ENCODE measurements around the gene GALNT17.
"Not testable (repeated sequence)": the region's sequence is repeated elsewhere in the genome, so short reads cannot be mapped to it uniquely, and the experiment has no call there.

GALNT17 gene

DNA sequence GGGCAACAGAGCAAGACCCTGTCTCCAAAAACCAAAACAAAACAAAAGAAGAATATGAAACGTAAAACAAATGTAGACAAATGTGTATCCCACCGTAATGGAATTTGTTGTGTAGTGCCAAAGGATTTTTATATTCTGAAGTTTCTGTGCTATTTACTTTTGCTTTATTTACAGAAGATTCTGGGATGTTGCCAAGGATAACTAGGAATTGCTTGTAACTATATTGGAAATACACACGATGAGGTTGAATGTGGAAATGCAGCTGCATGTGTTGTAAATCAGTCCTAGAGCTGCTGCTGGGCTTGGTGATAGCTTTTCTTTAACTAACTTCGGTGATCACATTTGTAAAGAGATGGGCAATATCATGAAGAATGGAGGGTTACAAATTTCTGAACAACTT, 39.5 kb downstream of the GALNT17 start:
- no peak for DNase-seq

- no peak for DNase-seq
Observed at GRCh38 chr7:71173955-71174354, 42.0 kb downstream of the GALNT17 start.

DNA sequence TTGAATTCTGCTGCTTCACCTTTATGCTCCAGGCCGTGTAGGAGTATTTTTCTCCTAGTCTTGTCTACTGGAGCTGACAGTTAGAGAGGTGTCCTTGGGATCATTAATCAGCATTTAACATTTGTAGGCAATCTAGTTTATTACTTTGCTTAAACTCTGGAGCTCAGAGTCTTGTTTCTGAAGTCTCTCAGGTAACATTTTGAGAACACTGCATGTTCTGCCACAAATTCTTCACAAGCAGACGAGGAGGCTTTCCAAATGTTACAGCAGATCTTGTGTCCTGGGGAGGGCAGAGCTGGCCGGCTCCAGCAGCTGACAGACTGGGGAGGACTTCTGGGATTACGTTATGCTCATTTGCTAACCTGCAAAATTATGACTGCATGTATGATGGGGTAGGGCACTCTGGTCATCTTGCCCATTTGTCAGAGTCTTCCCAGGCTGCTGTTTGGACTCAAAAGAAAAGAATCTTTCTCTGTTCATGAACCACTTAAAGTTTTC, 50.5 kb downstream of the GALNT17 start:
- DNase-seq = no peak

GRCh38 chr7:71184136-71184535, 52.2 kb downstream of the GALNT17 start:
- no peak for DNase-seq

- DNase-seq = no peak
Observed at GRCh38 chr7:71184609-71185008, 52.7 kb downstream of the GALNT17 start.

DNA sequence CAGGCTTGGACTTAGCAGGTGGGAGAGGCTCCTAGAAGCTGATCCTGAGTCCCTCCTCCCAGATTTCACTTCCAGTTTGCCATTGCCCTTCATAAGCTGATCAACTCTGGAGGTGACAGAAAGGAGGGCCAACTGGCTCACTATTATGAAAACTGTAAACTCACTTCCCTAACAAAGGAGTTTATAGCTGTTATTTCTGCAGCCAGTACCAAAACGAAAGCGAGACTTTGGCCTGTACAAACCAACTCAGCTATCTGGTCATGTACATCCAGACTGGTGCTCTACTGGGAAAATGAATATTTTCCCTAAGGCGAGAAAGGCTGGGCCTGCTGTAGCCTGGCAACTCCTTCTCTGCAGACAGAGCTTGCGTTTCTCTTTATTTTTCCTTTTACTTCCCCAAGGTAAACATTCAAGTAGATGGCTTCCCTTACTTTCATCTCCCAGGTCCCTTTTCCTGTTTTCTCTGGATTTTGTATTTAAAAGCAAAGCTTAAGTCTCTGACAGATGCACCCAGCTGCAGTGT, 54.7 kb downstream of the GALNT17 start:
- DNase-seq = no peak

- no peak for DNase-seq
Observed at GRCh38 chr7:71191771-71192170, 59.8 kb downstream of the GALNT17 start.

DNA sequence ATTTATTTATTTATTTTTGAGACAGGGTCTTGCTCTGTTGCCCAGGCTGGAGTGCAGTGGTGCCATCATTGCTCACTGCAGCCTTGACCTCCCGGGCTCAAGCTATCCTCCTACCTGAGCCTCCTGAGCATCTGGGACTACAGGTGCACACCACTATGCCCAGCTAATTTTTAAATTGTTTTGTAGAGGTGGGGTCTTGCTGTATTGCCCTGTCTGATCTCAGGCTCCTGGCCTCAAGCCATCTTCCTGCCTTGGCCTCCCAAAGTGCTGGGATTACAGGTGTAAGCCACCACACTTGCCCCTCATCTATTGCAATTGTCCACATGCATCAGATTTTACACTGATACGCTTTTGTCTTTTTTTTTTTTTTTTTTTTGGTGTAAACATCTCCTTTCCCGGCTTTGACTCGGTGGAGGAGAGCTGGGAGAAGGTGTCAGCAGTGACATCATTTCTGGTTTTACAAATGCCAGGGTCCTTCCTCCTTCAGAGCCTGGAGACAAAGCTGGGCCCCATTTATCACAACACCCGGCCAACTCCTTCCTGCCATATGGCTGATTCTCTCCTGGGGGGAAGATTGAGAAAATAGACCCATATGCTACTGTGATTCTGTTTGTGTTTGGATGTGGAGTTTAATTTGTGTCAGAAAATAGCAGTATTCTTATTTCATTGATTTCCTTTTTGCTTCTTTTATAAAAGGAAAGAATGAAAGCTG, 61.3 kb downstream of the GALNT17 start:
- no peak for DNase-seq

DNA sequence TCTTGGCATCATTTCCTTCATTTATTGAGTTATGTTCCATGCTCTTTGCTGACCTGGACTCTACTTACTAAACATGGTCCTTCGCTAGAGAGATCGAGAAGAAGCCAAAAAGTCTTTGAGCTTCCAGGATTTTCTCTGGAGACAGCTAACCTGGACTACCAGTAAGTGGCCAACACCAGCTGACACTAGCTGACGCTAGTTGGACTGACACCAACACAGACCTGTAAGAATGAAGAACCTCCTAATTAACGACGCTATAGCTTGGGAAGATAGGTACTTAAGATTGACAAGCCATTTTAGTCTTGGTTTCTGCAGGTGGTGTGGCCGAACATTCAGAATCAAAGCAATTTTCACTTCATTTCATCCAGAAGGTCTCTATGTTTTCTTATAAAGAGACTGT, 66.4 kb downstream of the GALNT17 start:
- DNase-seq = no peak

DNA sequence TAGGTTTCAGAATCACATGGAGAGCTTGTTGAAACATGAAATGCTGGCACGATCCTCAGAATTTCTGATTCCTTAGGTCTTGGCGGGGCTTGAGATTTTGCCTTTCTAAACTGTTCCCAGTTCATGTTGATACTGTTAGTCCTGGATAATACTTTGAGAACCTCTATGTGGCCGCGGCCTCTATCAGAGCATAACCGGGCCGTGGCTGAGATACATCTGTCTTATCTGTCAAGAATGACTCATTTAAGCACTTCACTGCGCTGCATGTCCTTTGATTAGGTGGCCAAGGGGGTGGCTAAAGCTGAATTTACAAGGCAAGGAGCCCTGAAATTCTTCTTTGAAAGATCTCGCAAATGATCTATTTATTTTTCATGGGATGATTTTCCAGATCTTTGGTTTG, 66.9 kb downstream of the GALNT17 start:
- no peak for DNase-seq

GRCh38 chr7:71206184-71206583, 74.2 kb downstream of the GALNT17 start:
- DNase-seq = no peak

DNA sequence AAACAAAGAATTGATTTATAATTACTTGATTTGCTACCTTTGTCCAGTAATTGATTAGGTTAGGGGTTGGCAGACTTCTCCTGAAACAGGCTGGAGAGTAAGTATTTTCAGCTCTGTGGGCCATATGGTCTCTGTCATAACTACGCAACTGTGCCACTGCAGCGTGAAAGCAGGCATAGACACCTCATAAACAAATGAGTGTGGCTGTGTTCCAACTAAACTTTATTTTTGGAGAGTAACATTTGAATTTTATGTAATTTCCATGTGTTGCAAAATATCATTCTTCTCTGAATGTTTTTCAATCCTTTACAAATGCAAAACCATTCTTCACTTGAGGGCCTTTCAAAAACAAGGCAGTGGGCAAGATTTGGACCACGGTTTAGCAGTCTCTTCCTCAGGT, 76.9 kb downstream of the GALNT17 start:
- no peak for DNase-seq

- DNase-seq = not testable (repeated sequence)
Observed at GRCh38 chr7:71209484-71209883, 77.5 kb downstream of the GALNT17 start.

- no peak for DNase-seq
Observed at GRCh38 chr7:71210220-71210619, 78.3 kb downstream of the GALNT17 start.

DNA sequence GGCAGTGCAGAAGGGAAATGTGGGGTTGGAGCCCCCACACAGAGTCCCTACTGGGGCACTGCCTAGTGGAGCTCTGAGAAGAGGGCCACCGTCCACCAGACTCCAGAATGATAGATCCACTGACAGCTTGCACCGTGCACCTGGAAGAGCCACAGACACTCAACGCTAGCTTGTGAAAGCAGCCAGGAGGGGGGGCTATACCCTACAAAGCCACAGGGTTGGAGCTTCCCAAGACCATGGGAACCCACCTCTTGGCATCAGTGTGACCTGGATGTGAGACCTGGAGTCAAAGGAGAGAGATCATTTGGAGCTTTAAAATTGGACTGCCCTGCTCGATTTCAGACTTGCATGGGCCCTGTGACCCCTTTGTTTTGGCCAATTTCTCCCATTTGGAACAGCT, 80.5 kb downstream of the GALNT17 start:
- DNase-seq = not testable (repeated sequence)

DNA sequence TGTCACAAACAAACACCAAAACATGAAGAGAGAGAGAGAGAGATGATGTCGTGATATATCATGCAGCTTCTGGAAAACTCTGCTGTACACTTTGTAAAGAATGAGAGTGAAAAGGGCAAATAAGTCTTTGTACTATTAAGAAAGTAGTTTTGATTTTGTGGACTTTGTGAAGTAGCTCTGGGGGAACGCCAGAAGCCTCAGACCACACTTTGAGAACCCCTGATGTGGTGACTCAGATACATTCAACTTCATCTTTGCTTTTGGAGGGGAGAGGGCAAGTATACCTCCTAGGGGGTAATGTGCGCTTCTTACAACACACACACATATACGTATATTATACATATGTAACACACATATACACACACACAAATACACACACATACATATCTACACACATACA, 84.3 kb downstream of the GALNT17 start:
- no peak for DNase-seq

DNA sequence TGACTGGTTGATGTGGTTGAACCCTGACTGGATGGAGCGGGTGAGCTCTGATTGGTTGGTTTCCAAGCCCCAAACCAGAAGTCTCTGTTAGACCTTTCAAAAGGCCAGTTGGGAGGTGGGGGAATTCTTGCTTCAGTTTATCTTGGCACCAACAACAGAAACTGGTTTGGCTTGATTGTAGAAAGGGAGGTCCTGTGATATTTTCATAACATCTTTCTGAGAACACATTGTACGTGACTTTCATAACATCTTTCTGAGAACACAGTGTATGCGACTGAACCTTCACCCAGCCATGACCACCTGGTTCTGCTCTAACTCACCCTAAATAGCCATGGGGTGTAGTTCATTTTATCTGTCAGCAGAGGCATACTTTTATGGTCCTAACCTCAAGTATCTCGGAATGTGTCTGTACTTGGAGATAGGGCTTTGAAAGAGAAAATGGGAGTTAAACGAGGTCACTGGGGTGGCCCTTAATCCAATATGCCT, 88.3 kb downstream of the GALNT17 start:
- no peak for DNase-seq

DNA sequence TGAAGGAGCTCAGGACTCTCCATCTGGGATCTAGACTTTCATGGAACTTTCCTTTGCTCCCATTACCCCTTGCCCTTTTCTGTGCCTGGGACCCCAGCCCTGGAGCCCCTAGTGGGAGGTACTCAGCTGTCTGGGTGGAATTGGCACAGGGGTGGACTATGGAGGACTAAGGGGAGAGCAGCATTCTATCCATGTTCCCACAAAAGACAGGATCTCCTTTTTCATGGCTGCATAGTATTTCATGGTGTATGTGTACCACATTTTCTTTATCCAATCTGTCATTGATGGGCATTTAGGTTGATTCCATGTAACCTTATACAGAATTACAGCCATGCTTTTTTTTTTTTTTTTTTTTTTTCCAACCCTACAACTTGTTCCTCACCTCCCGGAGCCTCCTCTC, 89.1 kb downstream of the GALNT17 start:
- no peak for DNase-seq

GRCh38 chr7:71221549-71221948, 89.6 kb downstream of the GALNT17 start:
- no peak for DNase-seq

- no peak for DNase-seq
Observed at GRCh38 chr7:71227126-71227525, 95.2 kb downstream of the GALNT17 start.

GRCh38 chr7:71229148-71229547, 97.2 kb downstream of the GALNT17 start:
- DNase-seq = no peak

- no peak for DNase-seq
Observed at GRCh38 chr7:71229699-71230098, 97.8 kb downstream of the GALNT17 start.

DNA sequence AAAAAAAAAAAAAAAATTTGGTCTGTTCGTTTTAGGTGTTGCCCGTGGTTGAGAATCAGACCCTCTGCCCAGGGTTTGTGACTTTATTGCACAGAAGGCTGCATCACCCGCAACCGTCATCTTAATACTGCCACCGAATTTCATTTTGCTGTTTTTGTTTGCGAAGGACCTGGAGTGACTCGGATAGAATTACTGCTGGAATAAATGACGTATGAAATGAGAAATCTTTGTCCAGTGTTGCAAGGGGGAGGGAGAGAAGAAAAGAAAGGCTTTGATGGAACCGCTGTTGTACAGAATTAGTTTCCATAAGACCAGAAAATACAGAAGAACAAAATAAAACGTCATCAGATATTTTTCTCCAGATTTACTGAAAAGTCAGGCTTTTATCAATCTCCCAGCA, 103.3 kb downstream of the GALNT17 start:
- DNase-seq = no peak

DNA sequence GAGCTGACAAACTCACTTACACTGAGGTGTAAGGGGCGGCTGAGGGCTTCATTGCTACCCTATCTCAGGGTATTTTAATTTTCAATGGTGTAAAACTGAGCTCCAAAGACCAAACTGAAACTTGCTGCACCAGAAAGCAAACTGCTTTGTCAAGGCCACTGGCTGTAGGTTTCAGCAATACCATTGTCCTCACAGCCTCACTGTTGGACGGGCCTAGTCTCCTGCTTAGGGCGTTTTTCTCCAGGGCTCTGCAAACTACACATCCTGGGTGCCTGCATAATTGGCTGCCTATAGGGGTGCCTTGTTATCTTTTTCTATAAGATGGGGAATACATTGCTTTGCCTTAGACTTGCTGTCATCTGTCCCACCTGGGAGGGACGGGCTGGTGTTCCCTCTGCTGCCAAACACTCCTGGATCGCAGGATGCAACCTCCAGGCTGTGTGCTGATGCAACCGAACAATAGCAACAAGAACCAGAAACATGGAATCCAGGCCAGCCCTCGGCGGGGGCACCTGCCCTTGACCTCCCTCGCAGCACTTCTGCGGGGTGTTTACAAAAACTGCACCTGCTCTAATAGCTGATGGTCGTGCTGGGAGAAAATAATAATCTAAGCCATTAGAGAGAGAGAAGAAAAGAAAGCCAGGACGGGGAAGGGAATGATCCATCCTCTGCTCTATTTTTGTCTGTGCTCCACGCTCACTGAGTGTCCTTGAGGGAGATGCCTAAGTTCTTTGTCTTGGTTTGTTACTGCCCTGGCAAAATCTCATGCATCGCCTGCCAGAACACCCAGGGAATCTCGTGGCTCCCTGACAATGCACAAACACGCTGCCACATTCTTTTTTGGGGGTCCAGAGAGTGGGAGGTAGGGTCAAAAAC, 104.5 kb downstream of the GALNT17 start:
- no peak for DNase-seq
